Measurements from ENCODE around the gene C4orf46. TPM values are rescaled to one million over a fixed set of nuclear protein-coding genes. Genes with fewer than 3 reads are reported as not detected.
A peak's percentile ranks its signal among the peaks of the same experiment; 100 is the strongest.
"Not testable (repeated sequence)": the region's sequence is repeated elsewhere in the genome, so short reads cannot be mapped to it uniquely, and the experiment has no call there.

C4orf46 gene
- total RNA-seq, 2 experiments from 2014 or later = 16.3 to 19.3 TPM

DNA sequence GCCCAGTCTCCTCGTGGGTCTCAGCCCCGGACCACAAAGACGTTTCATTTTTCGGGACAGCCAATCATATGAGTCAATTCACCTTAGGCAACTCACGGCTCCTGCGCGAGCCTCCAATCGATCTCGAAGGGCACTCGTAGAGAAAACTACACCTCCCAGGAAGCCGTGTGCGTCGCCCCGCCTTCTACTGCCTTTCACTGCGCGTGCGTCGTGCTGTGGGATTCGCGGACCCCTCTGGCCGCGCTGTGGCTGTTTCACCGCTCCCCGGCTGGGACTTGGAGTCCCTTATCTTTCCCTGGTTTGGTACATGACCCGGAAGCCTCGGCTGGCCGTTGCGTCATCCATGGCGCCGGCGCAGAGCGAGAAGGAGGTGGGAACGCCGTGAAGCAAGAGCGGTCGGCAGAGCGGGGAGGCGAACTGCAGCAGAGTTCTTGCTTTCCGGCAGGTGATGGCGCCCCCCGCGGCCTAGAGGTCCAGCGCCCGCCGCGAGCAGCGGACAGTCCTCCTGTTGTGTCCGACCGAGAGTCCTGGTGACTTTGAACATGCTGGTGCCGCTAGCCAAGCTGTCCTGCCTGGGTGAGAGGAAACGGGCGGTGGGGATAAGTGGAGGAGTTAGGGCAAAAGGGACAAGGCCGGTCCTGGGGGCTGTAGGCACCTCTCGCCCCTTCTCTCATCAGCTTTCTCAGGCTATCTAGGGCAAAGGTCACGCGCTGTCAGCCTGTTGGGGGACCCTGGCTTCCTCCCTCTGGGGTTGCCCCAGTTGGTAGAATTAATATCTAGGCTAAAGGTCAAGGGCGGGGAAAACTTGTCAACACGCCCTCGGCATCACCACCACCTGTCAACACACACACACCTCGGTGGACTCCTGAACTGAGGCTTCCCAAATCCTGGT, 474 bp upstream of the C4orf46 start, which contains the start of gene ETFDH:
Gene ETFDH, plus strand, starts transcription at position 382 of the 892 bp plus-strand sequence. Its CDS starts 161 bp downstream, at position 543.
- intact Hi-C loops (cut with micrococcal nuclease) = loop anchor here (1.0 to 5.0 kb wide), 8 partner anchors 51 to 534 kb away; partner anchors contain the start of genes PPID and RAPGEF2
- ChIA-PET CTCF (interaction anchor here (1.4 kb wide), 1 partner anchor 43 kb away, joined by 5 read pairs; no protein-coding TSS in a partner anchor), POLR2A (interaction anchor here (1.4 to 2.1 kb wide), 2 partner anchors 51 to 97 kb away, joined by 4 to 8 read pairs; partner anchors contain the start of gene PPID)
- DNase-seq = peak; percentile 99
- peaks cover 20% of the 10 kb centered on the region for H3K4me1 Mint-ChIP-seq (ENCODE audit: low read depth)
- no peaks in the 10 kb centered on the region for H3K27me3 Mint-ChIP-seq
- H3K36me3 Mint-ChIP-seq = peaks cover 9% of the 10 kb centered on the region
- peak within 1 kb of the TSS; percentile 93 for H3K27ac Mint-ChIP-seq
- H3K4me3 Mint-ChIP-seq = peak within 1 kb of the TSS; percentile 99
- H3K9me3 Mint-ChIP-seq = no peaks in the 10 kb centered on the region

DNA sequence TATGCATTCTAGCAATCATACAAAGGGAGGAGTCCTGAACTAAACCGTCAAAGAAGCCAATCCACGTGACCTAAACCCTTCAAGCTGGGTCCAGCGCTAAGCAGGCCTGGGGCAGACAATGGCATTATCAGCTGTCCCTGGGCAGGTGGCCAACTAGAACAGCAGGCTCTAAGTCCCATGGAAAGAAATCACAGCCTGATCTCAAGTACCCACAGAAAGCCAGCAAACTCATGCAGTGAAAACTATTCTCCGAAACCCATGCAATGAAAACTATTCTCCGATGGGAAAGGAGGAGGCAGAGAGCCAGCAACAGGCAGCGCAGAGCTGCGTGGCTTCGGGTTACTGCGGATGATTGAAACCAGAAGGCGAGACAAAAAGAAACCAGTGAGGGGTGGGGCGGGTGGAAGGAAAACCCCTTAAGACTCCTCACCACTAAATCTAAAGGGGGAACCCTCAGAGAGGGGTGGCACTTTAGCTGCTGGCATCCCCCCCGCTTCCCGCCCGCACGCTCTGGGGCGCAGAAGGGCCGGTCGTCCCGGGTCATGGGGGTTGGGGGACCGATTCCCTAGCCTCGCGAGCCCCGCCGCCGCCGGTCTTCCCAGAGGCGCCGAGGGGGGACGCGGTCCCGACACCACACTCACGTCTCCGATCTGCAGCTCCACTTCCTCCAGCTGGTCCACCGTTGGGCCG, 567 bp downstream of the C4orf46 start:
- H3K9me3 Mint-ChIP-seq = no peaks in the 10 kb centered on the region
- intact Hi-C loops (cut with micrococcal nuclease) = loop anchor here (1.0 to 5.0 kb wide), 4 partner anchors 96 to 504 kb away; no protein-coding TSS in a partner anchor
- no peaks in the 10 kb centered on the region for H3K27me3 Mint-ChIP-seq
- ChIA-PET POLR2A (interaction anchor here (1.4 to 2.1 kb wide), 2 partner anchors 52 to 98 kb away, joined by 4 to 8 read pairs; partner anchors contain the start of gene PPID), CTCF (interaction anchor here (0.6 to 1.4 kb wide), 2 partner anchors 38 to 44 kb away, joined by 3 to 5 read pairs; no protein-coding TSS in a partner anchor)
- H3K27ac Mint-ChIP-seq = peak overlapping the region; percentile 93
- peak; percentile 82 for DNase-seq
- peak overlapping the region; percentile 99 for H3K4me3 Mint-ChIP-seq
- H3K36me3 Mint-ChIP-seq = peaks cover 9% of the 10 kb centered on the region
- H3K4me1 Mint-ChIP-seq (ENCODE audit: low read depth) = peaks cover 20% of the 10 kb centered on the region

DNA sequence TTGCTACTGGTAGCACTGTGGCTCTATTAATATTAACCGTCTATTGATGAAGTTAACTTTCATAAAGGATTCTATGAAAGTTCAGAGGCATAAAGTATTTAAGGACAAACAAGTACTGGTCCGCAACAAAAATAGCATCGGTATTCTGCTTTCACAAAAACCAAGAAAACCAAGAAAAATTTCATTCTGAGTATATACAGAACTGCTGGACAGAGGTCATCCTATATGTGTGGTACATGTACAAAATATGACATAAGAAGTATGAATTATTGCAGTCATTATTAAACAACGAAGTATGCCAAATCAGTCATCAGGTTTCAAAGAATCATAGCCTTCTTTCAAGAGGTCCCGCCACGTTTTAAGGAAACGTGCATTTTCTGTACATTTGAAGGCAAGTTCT, 2.4 kb downstream of the C4orf46 start:
- H3K9me3 Mint-ChIP-seq = no peaks in the 10 kb centered on the region
- H3K4me3 Mint-ChIP-seq = no peak overlapping the region
- H3K36me3 Mint-ChIP-seq = peaks cover 13% of the 10 kb centered on the region
- no peaks in the 10 kb centered on the region for H3K27me3 Mint-ChIP-seq
- POLR2A ChIA-PET = no interaction called here
- CTCF ChIA-PET = interaction anchor here (1.3 kb wide), 1 partner anchor 9 kb away, joined by 3 read pairs; no protein-coding TSS in a partner anchor
- H3K4me1 Mint-ChIP-seq (ENCODE audit: low read depth) = peaks cover 20% of the 10 kb centered on the region
- intact Hi-C loops (cut with micrococcal nuclease) = loop anchor here (5.0 kb wide), 1 partner anchor 778 kb away; no protein-coding TSS in a partner anchor
- DNase-seq = no peak
- no peak overlapping the region for H3K27ac Mint-ChIP-seq

DNA sequence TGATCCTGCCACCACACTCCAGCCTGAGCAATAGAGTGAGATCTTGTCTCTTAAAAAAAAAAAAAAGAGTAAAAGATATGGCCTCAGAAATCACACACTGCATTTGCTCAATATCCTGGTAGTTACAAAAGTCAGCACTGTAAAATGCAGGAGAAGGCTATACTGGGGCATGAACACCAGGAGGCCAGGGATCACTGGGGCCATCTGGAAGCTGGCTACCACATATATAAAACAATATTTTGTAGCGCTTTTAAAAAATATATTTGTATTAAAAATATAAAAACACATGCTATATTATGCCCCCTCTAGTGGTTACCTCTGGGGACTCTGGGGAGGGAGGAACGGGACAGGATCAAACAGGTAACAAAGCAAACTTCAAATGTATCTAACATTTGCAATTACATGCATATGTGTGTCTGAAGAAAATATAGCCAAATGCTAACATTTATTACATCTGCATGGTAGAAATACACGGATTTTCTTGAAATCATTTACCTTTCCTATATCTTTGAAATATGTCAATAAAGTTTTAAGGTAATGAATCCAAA, 4.0 kb downstream of the C4orf46 start:
- Mint-ChIP-seq H3K4me3 (no peak overlapping the region), H3K9me3 (no peaks in the 10 kb centered on the region), H3K4me1 (ENCODE audit: low read depth) (peaks cover 14% of the 10 kb centered on the region), H3K36me3 (peaks cover 13% of the 10 kb centered on the region), H3K27me3 (no peaks in the 10 kb centered on the region), H3K27ac (no peak overlapping the region)
- intact Hi-C loops (cut with micrococcal nuclease) = loop anchor here (5.0 kb wide), 1 partner anchor 780 kb away; no protein-coding TSS in a partner anchor
- ChIA-PET POLR2A (no interaction called here), CTCF (interaction anchor here (0.6 to 0.8 kb wide), 4 partner anchors 10 to 400 kb away, joined by 3 to 4 read pairs (median 4); no protein-coding TSS in a partner anchor)
- DNase-seq = peak; percentile 44

DNA sequence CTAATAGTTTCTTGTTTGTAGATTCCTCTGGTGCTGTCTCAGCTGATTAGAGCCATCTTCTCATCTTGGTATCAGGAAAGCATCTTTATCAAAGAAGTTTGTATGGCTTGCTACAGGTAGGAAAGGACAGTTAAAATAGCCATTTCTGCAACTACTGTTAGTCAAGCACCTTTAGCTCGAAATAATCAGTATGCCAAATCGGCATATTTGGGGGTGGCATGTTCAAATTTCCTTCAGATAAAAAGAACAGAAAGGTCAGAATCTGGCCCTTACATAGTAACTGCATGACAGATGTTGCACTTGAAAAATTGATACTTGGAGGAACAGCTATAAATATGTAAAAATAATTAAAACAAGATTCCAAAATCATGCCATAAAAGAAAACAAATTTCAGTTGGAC, 4.8 kb downstream of the C4orf46 start:
- H3K27ac Mint-ChIP-seq = no peak overlapping the region
- intact Hi-C loops (cut with micrococcal nuclease) = loop anchor here (5.0 kb wide), 1 partner anchor 780 kb away; no protein-coding TSS in a partner anchor
- no peak overlapping the region for H3K4me3 Mint-ChIP-seq
- DNase-seq = no peak
- peaks cover 12% of the 10 kb centered on the region for H3K4me1 Mint-ChIP-seq (ENCODE audit: low read depth)
- CTCF ChIA-PET = interaction anchor here (0.6 to 0.8 kb wide), 2 partner anchors 9 to 400 kb away, joined by 3 to 4 read pairs; no protein-coding TSS in a partner anchor
- H3K36me3 Mint-ChIP-seq = peaks cover 13% of the 10 kb centered on the region
- no peaks in the 10 kb centered on the region for H3K9me3 Mint-ChIP-seq
- POLR2A ChIA-PET = no interaction called here
- no peaks in the 10 kb centered on the region for H3K27me3 Mint-ChIP-seq

DNA sequence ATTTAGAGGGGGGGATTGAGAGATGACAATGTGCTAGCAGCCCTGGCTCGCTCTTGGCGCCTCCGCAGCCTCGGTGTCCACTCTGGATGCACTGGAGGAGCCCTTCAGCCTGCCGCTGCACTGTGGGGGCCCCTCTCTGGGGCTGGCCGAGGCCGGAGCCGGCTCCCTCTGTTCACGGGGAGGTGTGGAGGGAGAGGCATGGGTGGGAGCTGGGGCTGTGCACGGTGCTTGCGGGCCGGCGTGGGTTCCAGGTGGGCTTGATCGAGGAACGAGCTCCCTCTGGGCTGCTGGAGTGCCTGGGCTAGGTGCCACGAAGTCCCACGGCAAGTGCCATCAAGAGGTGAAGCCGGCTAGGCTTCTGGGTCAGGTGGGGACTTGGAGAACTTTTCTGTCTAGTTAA, 6.9 kb downstream of the C4orf46 start:
- intact Hi-C loops (cut with micrococcal nuclease) = loop anchor here (5.0 kb wide), 1 partner anchor 782 kb away; no protein-coding TSS in a partner anchor
- ChIA-PET CTCF (no interaction called here), POLR2A (interaction anchor here (0.6 kb wide), 1 partner anchor 96 kb away, joined by 5 read pairs; no protein-coding TSS in a partner anchor)
- Mint-ChIP-seq H3K9me3 (no peaks in the 10 kb centered on the region), H3K27ac (no peak overlapping the region), H3K27me3 (no peaks in the 10 kb centered on the region), H3K36me3 (peaks cover 10% of the 10 kb centered on the region), H3K4me3 (no peak overlapping the region), H3K4me1 (ENCODE audit: low read depth) (peaks cover 4% of the 10 kb centered on the region)
- DNase-seq = no peak

DNA sequence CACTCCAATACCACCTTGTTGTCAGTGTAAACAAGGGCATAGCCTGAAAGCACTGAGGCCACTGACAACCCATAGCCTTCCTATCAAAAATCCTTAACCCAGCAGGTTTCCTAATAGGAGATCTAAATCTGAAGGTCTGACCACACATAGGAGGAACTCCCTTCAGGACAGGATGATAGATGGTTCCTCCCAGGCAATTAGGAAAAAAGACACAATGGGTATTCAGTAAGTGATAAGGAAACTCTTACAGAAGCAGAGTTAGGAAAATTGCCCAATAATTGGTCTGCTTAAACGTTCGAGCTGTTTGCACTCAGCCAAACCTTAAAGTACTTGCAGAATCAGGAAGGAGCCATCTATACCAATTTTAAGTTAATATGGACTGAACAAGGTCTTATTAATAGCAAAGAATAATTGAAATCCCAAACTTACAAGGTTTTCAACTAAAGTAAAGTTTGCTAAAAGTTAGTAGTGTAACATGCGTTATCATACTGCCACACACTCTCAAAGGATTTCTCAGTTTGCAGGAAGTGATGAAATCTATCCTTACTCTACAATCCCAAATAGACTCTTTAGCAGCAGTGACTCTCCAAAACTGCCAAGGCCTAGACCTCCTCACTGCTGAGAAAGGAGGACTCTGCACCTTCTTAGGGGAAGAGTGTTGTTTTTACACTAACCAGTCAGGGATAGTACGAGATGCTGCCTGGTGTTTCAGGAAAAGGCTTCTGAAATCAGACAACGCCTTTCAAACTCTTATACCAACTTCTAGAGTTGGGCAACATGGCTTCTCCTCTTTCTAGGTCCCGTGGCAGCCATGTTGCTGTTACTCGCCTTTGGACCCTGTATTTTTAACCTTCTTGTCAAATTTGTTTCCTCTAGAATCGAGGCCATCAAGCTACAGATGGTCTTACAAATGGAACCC, 7.7 kb downstream of the C4orf46 start:
- intact Hi-C loops (cut with micrococcal nuclease); H3K4me1 Mint-ChIP-seq (ENCODE audit: low read depth); H3K36me3 Mint-ChIP-seq; DNase-seq; POLR2A ChIA-PET; H3K9me3 Mint-ChIP-seq; CTCF ChIA-PET; H3K4me3 Mint-ChIP-seq; H3K27me3 Mint-ChIP-seq; H3K27ac Mint-ChIP-seq: not testable (repeated sequence)

DNA sequence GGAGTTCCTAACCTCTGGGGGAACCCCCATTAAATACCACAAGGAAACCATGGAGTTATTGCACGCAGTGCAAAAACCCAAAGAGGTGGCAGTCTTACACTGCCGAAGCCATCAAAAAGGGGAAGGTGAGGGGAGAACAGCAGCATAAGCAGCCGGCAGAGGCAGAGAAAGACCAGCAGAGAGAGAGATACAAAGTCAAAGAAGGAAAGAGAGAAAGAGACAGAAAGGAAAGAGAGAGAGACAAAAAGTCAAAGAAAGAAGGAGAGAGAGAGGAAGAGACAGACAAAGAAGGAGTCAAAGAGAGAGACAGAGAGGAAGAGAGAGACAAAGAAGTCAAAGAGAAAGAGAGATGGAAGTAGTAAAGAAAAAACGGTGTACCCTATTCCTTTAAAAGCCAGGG, 8.4 kb downstream of the C4orf46 start:
- H3K36me3 Mint-ChIP-seq; H3K27ac Mint-ChIP-seq; H3K4me1 Mint-ChIP-seq (ENCODE audit: low read depth); DNase-seq; intact Hi-C loops (cut with micrococcal nuclease); H3K27me3 Mint-ChIP-seq; H3K9me3 Mint-ChIP-seq; H3K4me3 Mint-ChIP-seq; CTCF ChIA-PET; POLR2A ChIA-PET: not testable (repeated sequence)

DNA sequence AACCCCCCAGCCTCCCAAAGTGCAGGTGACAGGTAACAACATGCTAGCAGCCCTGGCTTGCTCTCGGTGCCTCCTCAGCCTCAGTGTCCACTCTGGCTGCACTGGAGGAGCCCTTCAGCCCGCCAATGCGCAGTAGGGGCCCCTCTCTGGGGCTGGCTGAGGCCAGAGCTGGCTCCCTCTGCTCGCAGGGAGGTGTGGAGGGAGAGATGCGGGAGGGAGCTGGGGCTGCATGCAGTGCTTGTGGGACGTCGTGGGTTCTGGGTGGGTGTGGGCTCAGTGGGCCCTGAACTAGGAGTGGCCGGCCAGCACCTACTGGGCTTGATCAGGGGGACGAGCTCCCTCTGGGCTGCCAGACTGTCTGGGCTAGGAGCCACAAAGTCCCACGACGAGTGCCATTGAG, 14.4 kb downstream of the C4orf46 start:
- ChIA-PET CTCF (interaction anchor here (1.6 kb wide), 1 partner anchor 10 kb away, joined by 4 read pairs; no protein-coding TSS in a partner anchor), POLR2A (no interaction called here)
- intact Hi-C loops (cut with micrococcal nuclease) = no loop called here
- DNase-seq = no peak
- H3K27me3 Mint-ChIP-seq = no peaks in the 10 kb centered on the region
- no peak overlapping the region for H3K27ac Mint-ChIP-seq
- no peaks in the 10 kb centered on the region for H3K9me3 Mint-ChIP-seq
- no peak overlapping the region for H3K4me3 Mint-ChIP-seq
- H3K36me3 Mint-ChIP-seq = no peaks in the 10 kb centered on the region
- peaks cover 7% of the 10 kb centered on the region for H3K4me1 Mint-ChIP-seq (ENCODE audit: low read depth)

DNA sequence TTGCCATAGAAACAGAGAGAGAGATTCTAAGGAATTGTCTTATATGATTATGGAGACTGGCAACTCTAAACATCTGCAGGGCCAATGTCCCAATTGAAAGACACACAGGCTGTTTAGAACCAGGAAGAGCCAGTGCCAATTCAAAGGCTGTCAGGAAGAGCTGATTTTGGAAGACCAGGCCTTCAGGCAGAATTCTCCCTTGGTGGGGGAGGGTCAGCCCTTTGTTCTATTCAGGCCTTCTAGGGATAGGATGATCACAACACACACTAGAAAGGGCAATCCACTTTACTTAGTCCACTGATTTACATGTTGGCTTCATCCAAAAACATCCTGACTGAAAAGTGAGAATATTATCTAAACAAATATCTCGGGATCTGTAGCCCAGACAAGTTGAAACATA, 15.2 kb downstream of the C4orf46 start:
- H3K4me3 Mint-ChIP-seq = no peak overlapping the region
- CTCF ChIA-PET = no interaction called here

DNA sequence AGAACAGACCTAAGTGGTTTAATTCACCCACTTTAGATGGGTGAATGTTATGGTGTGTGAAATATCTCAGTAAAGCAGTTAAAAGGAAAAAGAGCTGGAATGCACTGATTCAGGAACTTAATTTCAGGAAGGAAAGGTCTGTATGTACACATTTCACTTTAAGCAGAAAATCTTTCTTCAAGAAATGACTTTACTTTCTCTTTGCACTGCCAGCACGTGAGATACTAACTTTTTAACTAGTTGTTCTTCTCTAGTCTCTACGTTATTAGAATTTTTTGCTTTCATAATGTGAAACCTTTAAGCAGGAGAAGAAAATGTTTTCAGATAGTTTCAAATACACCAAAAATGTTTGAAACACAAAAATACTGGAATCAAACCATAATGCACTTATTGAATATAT, 18.8 kb downstream of the C4orf46 start:
- Mint-ChIP-seq H3K27me3 (peaks cover 2% of the 10 kb centered on the region), H3K27ac (no peak overlapping the region), H3K4me1 (ENCODE audit: low read depth) (peaks cover 7% of the 10 kb centered on the region), H3K9me3 (no peaks in the 10 kb centered on the region), H3K36me3 (no peaks in the 10 kb centered on the region), H3K4me3 (no peak overlapping the region)
- POLR2A ChIA-PET = no interaction called here
- DNase-seq = no peak
- CTCF ChIA-PET = no interaction called here
- intact Hi-C loops (cut with micrococcal nuclease) = no loop called here

More for the DNA sequence above, 15.2 kb downstream of the C4orf46 start:
- H3K4me1 Mint-ChIP-seq (ENCODE audit: low read depth) = peaks cover 7% of the 10 kb centered on the region
- no peaks in the 10 kb centered on the region for H3K9me3 Mint-ChIP-seq
- intact Hi-C loops (cut with micrococcal nuclease) = no loop called here
- H3K36me3 Mint-ChIP-seq = no peaks in the 10 kb centered on the region
- POLR2A ChIA-PET = no interaction called here
- no peak overlapping the region for H3K27ac Mint-ChIP-seq
- H3K27me3 Mint-ChIP-seq = no peaks in the 10 kb centered on the region
- DNase-seq = no peak
